HG03103 (cell line): ENCODE measurements around the gene NALCN.
A peak's percentile ranks its signal among the peaks of the same experiment; 100 is the strongest.

Experiments used
- ATAC-seq: cut with Tn5 transposase; IDR thresholded peaks from one replicate; pipeline ENCODE4 v1.9.1; 2021; ENCODE audit warnings: low read depth; ENCODE audit not compliant: unreplicated experiment

Gene NALCN

GRCh38 chr13:101217086-101217485 lies 199.2 kb downstream of the NALCN start:
- ATAC-seq = no peak

- ATAC-seq = no peak
These were observed 205.0 kb downstream of the NALCN start for GRCh38 chr13:101211261-101211660.

- ATAC-seq = no peak
These were observed 205.5 kb downstream of the NALCN start for GRCh38 chr13:101210774-101211173.

GRCh38 chr13:101209206-101209893 lies 207.0 kb downstream of the NALCN start:
- no peak for ATAC-seq

GRCh38 chr13:101205408-101205807 lies 210.9 kb downstream of the NALCN start:
- ATAC-seq = no peak

- ATAC-seq = no peak
These were observed 211.9 kb downstream of the NALCN start for GRCh38 chr13:101204270-101205020.

- ATAC-seq = no peak
These were observed 213.7 kb downstream of the NALCN start for GRCh38 chr13:101202590-101202989.

GRCh38 chr13:101190976-101191375 lies 225.3 kb downstream of the NALCN start:
- ATAC-seq = no peak

GRCh38 chr13:101190337-101190736 lies 226.0 kb downstream of the NALCN start:
- ATAC-seq = no peak

- ATAC-seq = no peak
These were observed 230.7 kb downstream of the NALCN start for GRCh38 chr13:101185606-101186005.

GRCh38 chr13:101181076-101181685 lies 235.1 kb downstream of the NALCN start:
- ATAC-seq = no peak

GRCh38 chr13:101179021-101179420 lies 237.3 kb downstream of the NALCN start:
- no peak for ATAC-seq

- no peak for ATAC-seq
These were observed 237.9 kb downstream of the NALCN start for GRCh38 chr13:101178406-101178805.

GRCh38 chr13:101170306-101170705 lies 246.0 kb downstream of the NALCN start:
- ATAC-seq = no peak

- ATAC-seq = no peak
These were observed 259.0 kb downstream of the NALCN start for GRCh38 chr13:101157261-101157660.

GRCh38 chr13:101155920-101156319 lies 260.4 kb downstream of the NALCN start:
- ATAC-seq = peak; percentile 81

- ATAC-seq = no peak
These were observed 264.1 kb downstream of the NALCN start for GRCh38 chr13:101152184-101152583.

GRCh38 chr13:101150998-101151397 lies 265.3 kb downstream of the NALCN start:
- ATAC-seq = no peak

GRCh38 chr13:101149735-101150384 lies 266.4 kb downstream of the NALCN start:
- ATAC-seq = no peak

GRCh38 chr13:101146101-101146898 lies 270.0 kb downstream of the NALCN start:
- no peak for ATAC-seq
